ENCODE results near the gene ZDHHC9.

Gene ZDHHC9

GRCh38 chrX:129781680-129782495 is 61.8 kb downstream of the ZDHHC9 start:
- TF ChIP-seq, protein P1, sequence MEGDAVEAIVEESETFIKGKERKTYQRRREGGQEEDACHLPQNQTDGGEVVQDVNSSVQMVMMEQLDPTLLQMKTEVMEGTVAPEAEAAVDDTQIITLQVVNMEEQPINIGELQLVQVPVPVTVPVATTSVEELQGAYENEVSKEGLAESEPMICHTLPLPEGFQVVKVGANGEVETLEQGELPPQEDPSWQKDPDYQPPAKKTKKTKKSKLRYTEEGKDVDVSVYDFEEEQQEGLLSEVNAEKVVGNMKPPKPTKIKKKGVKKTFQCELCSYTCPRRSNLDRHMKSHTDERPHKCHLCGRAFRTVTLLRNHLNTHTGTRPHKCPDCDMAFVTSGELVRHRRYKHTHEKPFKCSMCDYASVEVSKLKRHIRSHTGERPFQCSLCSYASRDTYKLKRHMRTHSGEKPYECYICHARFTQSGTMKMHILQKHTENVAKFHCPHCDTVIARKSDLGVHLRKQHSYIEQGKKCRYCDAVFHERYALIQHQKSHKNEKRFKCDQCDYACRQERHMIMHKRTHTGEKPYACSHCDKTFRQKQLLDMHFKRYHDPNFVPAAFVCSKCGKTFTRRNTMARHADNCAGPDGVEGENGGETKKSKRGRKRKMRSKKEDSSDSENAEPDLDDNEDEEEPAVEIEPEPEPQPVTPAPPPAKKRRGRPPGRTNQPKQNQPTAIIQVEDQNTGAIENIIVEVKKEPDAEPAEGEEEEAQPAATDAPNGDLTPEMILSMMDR (IDR thresholded peaks at IDR 0.05), result no peak

GRCh38 chrX:129781134-129781672 is 62.5 kb downstream of the ZDHHC9 start:
- TF ChIP-seq, protein P1 (IDR thresholded peaks at IDR 0.05), result no peak

DNA sequence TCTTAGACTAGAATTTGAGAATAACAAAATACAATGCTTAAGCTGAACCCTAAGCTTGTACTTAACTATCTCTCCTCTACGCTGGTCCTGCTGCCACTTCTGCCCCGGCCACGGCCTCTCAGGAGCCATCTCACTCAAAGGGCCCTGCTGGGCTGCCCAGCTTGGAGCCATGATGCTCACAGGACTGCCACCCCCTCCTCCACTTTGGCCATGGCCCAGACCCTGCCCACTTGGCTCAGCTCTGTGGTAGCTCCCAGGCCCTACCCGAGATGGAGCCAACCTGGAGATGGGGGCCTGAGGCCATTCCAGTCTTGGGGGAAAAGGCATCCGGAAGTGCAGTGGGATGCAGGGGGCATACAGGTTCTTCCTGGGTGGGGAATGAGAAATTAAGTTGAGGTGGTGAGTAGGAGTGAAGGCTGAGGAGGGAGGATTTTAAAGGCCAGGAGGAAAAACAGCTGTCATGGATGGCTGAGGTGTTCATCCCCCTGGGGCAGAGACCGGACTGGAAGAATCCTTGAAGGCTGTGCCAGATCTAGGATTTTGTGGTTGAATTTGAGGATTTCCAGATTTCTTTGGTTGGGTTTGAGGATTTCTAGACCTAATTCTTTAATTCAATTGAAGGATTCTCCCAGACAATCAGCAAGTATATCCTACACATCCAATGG is 63.1 kb downstream of the ZDHHC9 start:
- TF ChIP-seq, protein P1 (IDR thresholded peaks at IDR 0.05), result no peak

- TF ChIP-seq, protein P1 (IDR thresholded peaks at IDR 0.05), result no peak
Measured at GRCh38 chrX:129779747-129780146, 63.9 kb downstream of the ZDHHC9 start, which contains the start of gene SASH3. SASH3 (plus strand) TSS chrX:129779949; CDS start chrX:129780098, 149 bp downstream.

GRCh38 chrX:129779086-129779672 is 64.5 kb downstream of the ZDHHC9 start:
- TF ChIP-seq, protein P1 (IDR thresholded peaks at IDR 0.05), result no peak

DNA sequence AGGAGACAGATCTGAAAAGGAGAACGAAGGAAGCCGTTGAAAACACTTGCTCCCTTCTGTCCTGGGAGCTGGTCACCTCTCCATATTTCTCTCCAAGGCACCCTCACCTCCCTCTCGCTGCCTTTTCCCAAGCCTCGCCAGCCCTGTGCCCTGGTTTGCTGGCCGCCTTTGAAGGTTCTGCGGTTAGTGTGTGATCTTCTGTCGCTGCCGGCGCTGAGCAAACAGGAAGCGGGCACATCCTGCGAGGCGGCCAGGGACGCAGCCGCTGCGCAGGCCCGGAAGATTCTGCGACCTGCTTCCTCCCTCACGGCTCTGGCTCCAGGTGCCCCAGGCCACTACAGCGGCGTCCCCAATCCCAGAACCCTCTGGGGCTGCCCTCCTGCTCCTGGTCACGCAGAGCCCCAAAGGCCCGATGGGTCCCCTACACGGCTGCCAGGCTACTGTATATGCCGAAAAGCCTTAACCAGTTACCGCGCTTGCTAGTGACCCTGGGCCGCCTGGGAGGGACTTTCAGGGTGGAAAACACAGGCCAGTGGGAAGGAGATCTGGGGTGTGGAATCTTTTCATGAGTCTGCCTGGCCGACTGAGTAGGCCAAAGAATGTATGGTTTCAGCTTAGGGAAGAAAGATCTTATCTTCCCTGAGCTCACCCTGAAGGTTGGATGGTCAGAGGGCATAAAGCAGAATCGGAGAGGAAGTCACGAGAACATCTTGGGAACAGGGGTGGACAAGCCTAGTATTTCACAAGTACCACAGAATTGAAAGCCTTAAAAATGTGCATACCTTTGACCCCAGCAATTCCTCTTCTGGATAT is 66.3 kb downstream of the ZDHHC9 start:
- TF ChIP-seq, protein P1 (IDR thresholded peaks at IDR 0.05), result no peak

Data from LNCAP (cell line).